Cardiac muscle cell (in vitro differentiated cells and primary cell): ENCODE data around the gene TBC1D17. TPM values are rescaled to one million over a fixed set of nuclear protein-coding genes. Genes with fewer than 3 reads are reported as not detected.

ENCODE experiments used
- DNase-seq, 2 donors: peaks; one replicate each; pipeline versions ENCODE4 v3.0.0 to v3.0.0-alpha.2; 2010 to 2017; ENCODE audit warnings: low read depth in 1 of 2, low spot score in 1 of 2
- H3K27ac ChIP-seq: fragments of 200-600 bp; sonication (generic); 2 replicates; pipeline ENCODE4 v1.5.1; 2016
- H3K27me3 ChIP-seq: fragments of 200-600 bp; sonication (generic); 2 replicates; pipeline ENCODE4 v1.6.0; 2016; ENCODE audit warnings: control low read depth
- H3K36me3 ChIP-seq: fragments of 200-600 bp; sonication (generic); 2 replicates; pipeline ENCODE4 v1.5.1; 2016; ENCODE audit warnings: control low read depth
- H3K4me1 ChIP-seq: fragments of 200-600 bp; sonication (generic); 2 replicates; pipeline ENCODE4 v1.8.1; 2017; ENCODE audit warnings: low read depth, mild to moderate bottlenecking, mixed run types
- H3K4me3 ChIP-seq: fragments of 200-600 bp; sonication (generic); 2 replicates; pipeline ENCODE4 v1.5.1; 2016; ENCODE audit warnings: mild to moderate bottlenecking
- H3K9me3 ChIP-seq: fragments of 200-600 bp; sonication (generic); 2 replicates; pipeline ENCODE4 v1.5.1; 2017; ENCODE audit warnings: low read depth, mild to moderate bottlenecking, control low read depth
- polyA plus RNA-seq: library from polyadenylated mRNA; unstranded; fragments of >200 nt; fragmentation: Nextera tagmentation; extraction: Ambion mirVana; gene quantifications from 2 replicates; pipeline ENCODE4 v1.2.1, GENCODE V29; 2016
- total RNA-seq: library from RNA; depleted of rRNA; stranded (reverse); fragments of >200 nt; gene quantifications from 2 replicates; pipeline ENCODE4 v1.2.3, GENCODE V29; 2016
- TF ChIP-seq, protein P1 (sequence below): IDR thresholded peaks from 2 replicates; pipeline ENCODE4 v1.5.1; 2012; ENCODE audit warnings: low read depth, mild to moderate bottlenecking, low read length

Gene TBC1D17
- total and polyA plus RNA-seq, 2 experiments from 2014 or later = 26.8 to 52.5 TPM

DNA sequence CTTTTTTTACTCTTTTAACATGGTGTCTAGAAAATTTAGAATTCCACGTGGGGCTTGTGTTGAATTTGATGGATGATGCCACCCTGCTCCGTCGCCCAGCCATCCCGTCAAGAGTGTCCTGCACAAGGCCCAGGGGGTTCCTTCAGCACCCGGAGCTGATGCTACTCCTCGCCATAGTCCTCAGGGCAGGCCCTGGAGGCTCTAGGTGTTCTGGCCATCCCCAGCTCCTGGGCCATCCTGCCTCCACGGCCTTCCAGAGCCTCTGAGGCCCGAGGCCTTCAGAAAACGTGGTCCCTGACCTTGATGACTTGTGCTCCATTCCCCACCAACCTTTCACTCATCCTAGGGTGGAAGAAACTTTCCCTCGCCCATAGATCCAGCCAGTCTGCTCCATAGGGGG is 3.7 kb upstream of the TBC1D17 start:
- Histone ChIP-seq H3K4me3 (no peak overlapping the region), H3K4me1 (no peaks in the 10 kb centered on the region), H3K9me3 (no peaks in the 10 kb centered on the region), H3K36me3 (no peaks in the 10 kb centered on the region), H3K27me3 (no peaks in the 10 kb centered on the region), H3K27ac (no peak overlapping the region)
- TF ChIP-seq, protein P1, sequence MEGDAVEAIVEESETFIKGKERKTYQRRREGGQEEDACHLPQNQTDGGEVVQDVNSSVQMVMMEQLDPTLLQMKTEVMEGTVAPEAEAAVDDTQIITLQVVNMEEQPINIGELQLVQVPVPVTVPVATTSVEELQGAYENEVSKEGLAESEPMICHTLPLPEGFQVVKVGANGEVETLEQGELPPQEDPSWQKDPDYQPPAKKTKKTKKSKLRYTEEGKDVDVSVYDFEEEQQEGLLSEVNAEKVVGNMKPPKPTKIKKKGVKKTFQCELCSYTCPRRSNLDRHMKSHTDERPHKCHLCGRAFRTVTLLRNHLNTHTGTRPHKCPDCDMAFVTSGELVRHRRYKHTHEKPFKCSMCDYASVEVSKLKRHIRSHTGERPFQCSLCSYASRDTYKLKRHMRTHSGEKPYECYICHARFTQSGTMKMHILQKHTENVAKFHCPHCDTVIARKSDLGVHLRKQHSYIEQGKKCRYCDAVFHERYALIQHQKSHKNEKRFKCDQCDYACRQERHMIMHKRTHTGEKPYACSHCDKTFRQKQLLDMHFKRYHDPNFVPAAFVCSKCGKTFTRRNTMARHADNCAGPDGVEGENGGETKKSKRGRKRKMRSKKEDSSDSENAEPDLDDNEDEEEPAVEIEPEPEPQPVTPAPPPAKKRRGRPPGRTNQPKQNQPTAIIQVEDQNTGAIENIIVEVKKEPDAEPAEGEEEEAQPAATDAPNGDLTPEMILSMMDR = no peak
- no peak for DNase-seq

DNA sequence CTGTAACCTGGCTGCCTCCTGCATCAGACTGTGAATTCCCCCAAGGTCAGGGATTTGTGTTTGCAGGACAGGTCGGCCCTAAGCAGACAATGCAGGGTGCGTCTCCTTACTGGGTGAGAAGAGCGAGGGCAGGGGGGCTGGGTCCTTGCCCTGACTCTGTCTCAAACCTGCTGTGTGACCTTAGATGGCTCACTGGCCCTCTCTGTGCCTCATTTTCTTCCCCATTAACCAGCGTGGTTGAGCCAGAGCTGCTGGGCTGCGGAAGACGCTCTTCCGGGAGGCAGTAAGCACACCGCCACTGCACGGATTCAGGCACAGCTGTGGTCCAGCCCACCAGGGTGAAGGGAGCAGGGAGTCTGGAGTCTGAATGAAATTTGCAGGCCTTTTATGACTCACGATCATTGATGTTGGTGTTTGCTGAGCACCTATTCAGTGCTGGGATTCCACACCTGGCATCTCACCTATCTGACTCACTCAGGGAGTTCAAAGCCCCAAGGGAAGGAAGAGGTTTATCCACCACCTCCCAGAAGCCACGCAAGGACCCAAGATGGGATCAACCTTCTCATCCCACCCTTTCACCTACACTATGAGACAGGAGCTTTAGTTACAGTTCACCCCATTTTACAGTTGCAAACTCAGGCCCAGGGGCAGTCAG is 2.9 kb upstream of the TBC1D17 start:
- H3K9me3 ChIP-seq = no peaks in the 10 kb centered on the region
- no peaks in the 10 kb centered on the region for H3K4me1 ChIP-seq
- H3K36me3 ChIP-seq = no peaks in the 10 kb centered on the region
- H3K27me3 ChIP-seq = no peaks in the 10 kb centered on the region
- H3K4me3 ChIP-seq = no peak overlapping the region
- TF ChIP-seq, protein P1 = no peak
- DNase-seq = no peak
- H3K27ac ChIP-seq = no peak overlapping the region

DNA sequence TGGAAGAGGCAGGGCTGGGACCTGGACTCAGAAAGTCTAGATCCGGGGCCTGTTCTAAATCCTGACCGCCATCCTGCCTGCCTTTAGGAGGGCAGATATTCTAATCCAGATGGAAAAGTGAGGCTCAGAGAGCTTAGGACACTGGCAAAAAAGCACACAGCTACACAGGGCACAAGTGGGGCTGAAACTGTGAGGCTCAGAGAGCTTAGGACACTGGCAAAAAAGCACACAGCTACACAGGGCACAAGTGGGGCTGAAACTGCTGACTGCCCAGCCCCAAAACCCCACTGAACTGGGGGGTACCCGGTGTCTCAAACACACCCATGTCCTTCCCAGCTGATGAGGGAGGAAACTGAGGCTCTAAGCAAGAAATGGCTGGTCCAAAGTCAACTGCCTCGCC is 2.3 kb upstream of the TBC1D17 start:
- DNase-seq = no peak
- Histone ChIP-seq H3K4me3 (peak overlapping the region; percentile 76), H3K9me3 (no peaks in the 10 kb centered on the region), H3K27me3 (no peaks in the 10 kb centered on the region), H3K27ac (peak overlapping the region; percentile 99), H3K4me1 (no peaks in the 10 kb centered on the region), H3K36me3 (peaks cover 3% of the 10 kb centered on the region)
- TF ChIP-seq, protein P1 = no peak

DNA sequence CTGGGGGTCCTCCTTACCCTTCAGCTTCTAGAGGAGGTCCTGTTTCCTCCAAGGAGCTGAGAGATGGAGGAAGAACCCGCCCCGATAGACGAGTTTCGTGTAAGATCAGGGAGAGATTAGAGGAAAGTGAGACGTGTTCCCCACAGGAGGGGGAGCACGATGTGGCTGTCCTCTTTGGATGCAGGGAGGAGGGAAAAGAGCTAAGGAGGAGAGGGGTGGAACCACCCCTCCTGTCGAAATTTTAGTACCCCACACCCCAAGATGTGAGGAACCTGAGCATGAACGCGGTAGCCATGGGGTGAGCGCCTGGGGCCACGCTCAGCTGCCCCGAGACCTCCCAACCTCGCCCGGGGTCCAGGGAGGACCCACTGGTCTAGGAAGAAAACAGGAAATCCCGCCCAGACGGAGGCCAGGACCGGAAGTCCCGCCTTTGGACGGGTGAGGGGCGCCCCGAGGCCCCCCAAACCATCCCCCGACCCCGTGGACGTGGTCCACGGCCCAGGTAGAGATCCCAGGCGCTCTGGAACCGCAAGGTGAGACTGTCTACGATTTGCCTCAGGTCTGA is 1.6 kb upstream of the TBC1D17 start:
- Histone ChIP-seq H3K36me3 (peaks cover 10% of the 10 kb centered on the region), H3K27me3 (no peaks in the 10 kb centered on the region), H3K27ac (peak overlapping the region; percentile 99), H3K9me3 (no peaks in the 10 kb centered on the region), H3K4me1 (no peaks in the 10 kb centered on the region), H3K4me3 (peak overlapping the region; percentile 76)
- DNase-seq = peak; percentile 51 to 68
- TF ChIP-seq, protein P1 = no peak

DNA sequence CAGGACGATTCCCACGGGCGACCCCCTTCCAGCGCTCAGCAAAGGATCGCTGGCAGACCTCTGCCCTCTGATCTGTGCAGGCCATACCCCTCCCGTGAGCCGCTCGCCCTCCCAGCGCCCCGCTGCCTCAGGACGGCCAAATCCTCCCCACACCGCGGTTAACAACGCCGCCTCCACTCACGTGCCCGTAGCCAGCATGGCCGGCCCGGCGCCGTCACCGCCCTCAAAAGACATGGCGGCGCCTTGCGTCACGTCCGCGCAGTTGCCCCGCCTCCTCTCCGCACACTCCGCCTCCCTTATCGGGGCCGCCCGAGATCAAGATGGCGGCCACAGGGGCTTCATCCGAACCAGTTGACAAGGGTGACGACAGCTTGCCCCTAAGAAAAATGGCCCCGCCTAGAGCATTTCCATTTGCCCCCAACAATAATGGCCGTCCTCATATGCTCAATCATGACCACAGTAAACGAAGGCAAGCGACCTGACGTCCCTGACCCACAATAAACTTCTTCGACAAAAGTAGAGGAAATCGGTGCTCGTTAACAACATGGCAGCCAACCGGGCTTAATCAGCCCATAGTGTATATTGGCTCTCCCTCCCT is 981 bp upstream of the TBC1D17 start:
- Histone ChIP-seq H3K4me3 (peak overlapping the region; percentile 76), H3K9me3 (no peaks in the 10 kb centered on the region), H3K27me3 (no peaks in the 10 kb centered on the region), H3K27ac (peak overlapping the region; percentile 99), H3K4me1 (no peaks in the 10 kb centered on the region), H3K36me3 (peaks cover 10% of the 10 kb centered on the region)
- TF ChIP-seq, protein P1 = no peak
- peak; percentile 99 to 100 for DNase-seq
